ENCODE data around the gene COQ10A. TPM values are rescaled to one million over a fixed set of nuclear protein-coding genes. Genes with fewer than 3 reads are reported as not detected.

Gene COQ10A
- total RNA-seq, 1 donor from 2014 or later: 14.4 TPM

DNA sequence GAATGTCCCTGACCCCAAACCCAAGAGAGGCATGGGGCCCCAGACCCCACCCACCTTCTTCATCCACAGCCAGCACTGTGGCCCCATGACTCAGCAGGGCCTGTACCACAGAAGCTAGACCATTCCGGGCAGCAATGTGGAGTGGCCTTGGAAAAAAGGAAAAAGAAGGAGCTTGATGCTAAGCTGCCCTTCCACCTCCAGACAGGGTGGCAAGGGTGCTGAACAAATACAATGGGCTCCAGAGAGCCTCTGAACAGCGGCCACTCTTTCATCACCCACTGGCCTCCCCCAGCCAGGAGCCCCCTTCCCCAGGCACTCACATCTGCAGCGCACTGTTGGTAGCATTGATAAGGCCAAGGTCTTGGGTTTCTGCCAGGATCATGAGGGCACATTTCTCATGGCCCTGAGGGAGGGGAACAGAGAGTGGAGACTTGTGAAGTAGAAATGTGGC, 23.0 kb upstream of the COQ10A start:
- Mint-ChIP-seq H3K4me1 (ENCODE audit: unreplicated experiment) (peaks cover 2% of the 10 kb centered on the region), H3K4me3 (ENCODE audit: unreplicated experiment) (no peak overlapping the region), H3K27ac (ENCODE audit: unreplicated experiment) (no peak overlapping the region), H3K9me3 (ENCODE audit: unreplicated experiment) (no peaks in the 10 kb centered on the region), H3K36me3 (ENCODE audit: unreplicated experiment) (peaks cover 35% of the 10 kb centered on the region), H3K27me3 (ENCODE audit: unreplicated experiment) (no peaks in the 10 kb centered on the region)
- no peak for DNase-seq (ENCODE audit: extremely low spot score, unreplicated experiment)
- TF ChIP-seq, protein P1, sequence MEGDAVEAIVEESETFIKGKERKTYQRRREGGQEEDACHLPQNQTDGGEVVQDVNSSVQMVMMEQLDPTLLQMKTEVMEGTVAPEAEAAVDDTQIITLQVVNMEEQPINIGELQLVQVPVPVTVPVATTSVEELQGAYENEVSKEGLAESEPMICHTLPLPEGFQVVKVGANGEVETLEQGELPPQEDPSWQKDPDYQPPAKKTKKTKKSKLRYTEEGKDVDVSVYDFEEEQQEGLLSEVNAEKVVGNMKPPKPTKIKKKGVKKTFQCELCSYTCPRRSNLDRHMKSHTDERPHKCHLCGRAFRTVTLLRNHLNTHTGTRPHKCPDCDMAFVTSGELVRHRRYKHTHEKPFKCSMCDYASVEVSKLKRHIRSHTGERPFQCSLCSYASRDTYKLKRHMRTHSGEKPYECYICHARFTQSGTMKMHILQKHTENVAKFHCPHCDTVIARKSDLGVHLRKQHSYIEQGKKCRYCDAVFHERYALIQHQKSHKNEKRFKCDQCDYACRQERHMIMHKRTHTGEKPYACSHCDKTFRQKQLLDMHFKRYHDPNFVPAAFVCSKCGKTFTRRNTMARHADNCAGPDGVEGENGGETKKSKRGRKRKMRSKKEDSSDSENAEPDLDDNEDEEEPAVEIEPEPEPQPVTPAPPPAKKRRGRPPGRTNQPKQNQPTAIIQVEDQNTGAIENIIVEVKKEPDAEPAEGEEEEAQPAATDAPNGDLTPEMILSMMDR (IDR thresholded peaks at IDR 0.05): no peak

DNA sequence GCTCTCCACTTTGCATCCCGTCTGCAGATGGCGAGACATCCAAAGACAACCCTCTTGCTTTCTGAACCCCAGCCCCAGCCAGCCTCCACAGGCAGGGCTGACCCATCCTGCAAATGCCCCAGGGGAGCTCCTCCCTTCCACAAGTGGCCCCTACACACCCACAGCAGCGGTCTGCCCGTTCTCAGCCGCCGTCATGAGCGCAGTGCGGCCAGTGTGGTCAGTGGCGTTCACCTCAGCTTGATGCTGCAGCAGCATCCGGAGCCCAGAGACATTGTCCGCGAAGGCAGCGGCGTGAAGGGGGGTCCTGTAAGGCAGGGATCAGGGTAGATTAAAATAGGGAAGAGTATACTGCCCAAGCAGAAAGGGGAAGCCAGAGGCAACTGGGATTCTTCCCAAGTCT, 22.2 kb upstream of the COQ10A start:
- Mint-ChIP-seq H3K27me3 (ENCODE audit: unreplicated experiment) (no peaks in the 10 kb centered on the region), H3K9me3 (ENCODE audit: unreplicated experiment) (no peaks in the 10 kb centered on the region), H3K4me3 (ENCODE audit: unreplicated experiment) (no peak overlapping the region), H3K4me1 (ENCODE audit: unreplicated experiment) (peaks cover 2% of the 10 kb centered on the region), H3K36me3 (ENCODE audit: unreplicated experiment) (peaks cover 39% of the 10 kb centered on the region), H3K27ac (ENCODE audit: unreplicated experiment) (no peak overlapping the region)
- TF ChIP-seq, protein P1 (IDR thresholded peaks at IDR 0.05): no peak
- DNase-seq (ENCODE audit: extremely low spot score, unreplicated experiment): no peak

DNA sequence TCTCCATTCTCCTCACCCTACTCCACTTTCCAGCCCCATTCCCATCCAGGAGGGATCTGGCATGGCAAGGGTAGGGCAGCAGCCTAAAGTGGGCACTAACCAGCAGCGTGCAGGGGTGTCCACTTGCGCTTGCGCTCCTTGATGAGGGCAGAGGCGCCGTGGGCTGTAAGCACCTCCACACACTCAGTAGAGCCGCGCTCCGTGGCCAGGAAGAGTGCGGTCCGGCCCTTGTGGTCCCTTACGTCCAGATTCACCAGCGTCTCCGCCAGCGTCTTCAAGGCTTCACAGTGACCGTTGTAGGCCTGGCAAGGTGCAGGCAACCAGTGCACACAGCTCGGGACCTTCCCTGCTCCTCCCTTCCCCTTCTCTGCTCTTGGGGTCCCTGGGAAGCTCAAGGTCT, 18.8 kb upstream of the COQ10A start:
- TF ChIP-seq, protein P1 (IDR thresholded peaks at IDR 0.05): no peak
- Mint-ChIP-seq H3K9me3 (ENCODE audit: unreplicated experiment) (no peaks in the 10 kb centered on the region), H3K4me3 (ENCODE audit: unreplicated experiment) (no peak overlapping the region), H3K36me3 (ENCODE audit: unreplicated experiment) (peaks cover 26% of the 10 kb centered on the region), H3K27me3 (ENCODE audit: unreplicated experiment) (no peaks in the 10 kb centered on the region), H3K4me1 (ENCODE audit: unreplicated experiment) (no peaks in the 10 kb centered on the region), H3K27ac (ENCODE audit: unreplicated experiment) (no peak overlapping the region)
- DNase-seq (ENCODE audit: extremely low spot score, unreplicated experiment): no peak

DNA sequence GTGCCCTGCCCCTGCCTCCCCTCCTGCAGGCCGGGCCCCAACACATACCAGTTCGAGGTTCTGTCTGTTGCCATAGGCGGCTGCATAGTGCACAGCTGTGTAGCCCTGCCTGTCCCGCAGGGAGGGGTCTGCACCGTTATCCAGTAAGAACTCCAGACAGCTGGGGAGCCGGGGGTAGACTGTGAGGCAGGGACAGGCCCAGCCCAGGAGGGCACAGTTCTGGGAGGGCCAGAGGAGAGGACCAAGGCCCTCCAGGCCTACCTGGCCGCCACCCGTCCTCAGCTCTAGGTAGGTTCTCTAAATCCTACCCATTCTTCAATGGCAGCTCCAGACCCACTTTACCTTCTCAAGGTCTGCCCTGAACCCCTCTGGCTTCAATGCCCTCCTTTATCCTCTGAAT, 18.0 kb upstream of the COQ10A start:
- DNase-seq (ENCODE audit: extremely low spot score, unreplicated experiment): no peak
- H3K36me3 Mint-ChIP-seq (ENCODE audit: unreplicated experiment): peaks cover 31% of the 10 kb centered on the region
- TF ChIP-seq, protein P1 (IDR thresholded peaks at IDR 0.05): no peak
- H3K27ac Mint-ChIP-seq (ENCODE audit: unreplicated experiment): no peak overlapping the region
- H3K27me3 Mint-ChIP-seq (ENCODE audit: unreplicated experiment): no peaks in the 10 kb centered on the region
- no peaks in the 10 kb centered on the region for H3K4me1 Mint-ChIP-seq (ENCODE audit: unreplicated experiment)
- H3K9me3 Mint-ChIP-seq (ENCODE audit: unreplicated experiment): no peaks in the 10 kb centered on the region
- no peak overlapping the region for H3K4me3 Mint-ChIP-seq (ENCODE audit: unreplicated experiment)

DNA sequence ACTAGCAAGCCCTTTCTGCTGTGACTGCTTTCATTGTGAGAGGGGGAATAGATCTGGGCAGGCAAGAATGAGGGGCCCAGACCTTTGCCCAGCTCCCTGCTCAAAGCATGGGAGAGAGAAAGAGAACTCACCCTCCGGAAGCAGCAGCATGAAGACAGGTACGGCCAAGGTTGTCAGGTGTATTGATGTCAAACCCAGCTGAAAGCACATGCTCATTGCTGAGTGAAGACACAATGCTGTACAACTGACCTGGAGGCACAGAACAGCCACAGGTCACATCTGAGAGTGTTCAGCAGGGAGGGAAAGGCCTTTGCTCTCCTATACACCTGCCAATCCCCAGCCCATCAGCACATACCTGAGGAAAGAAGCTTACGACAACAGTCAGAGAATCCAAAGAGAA, 14.1 kb upstream of the COQ10A start:
- Mint-ChIP-seq H3K27ac (ENCODE audit: unreplicated experiment) (no peak overlapping the region), H3K4me1 (ENCODE audit: unreplicated experiment) (peaks cover 14% of the 10 kb centered on the region), H3K27me3 (ENCODE audit: unreplicated experiment) (no peaks in the 10 kb centered on the region), H3K36me3 (ENCODE audit: unreplicated experiment) (peaks cover 32% of the 10 kb centered on the region), H3K9me3 (ENCODE audit: unreplicated experiment) (no peaks in the 10 kb centered on the region), H3K4me3 (ENCODE audit: unreplicated experiment) (no peak overlapping the region)
- TF ChIP-seq, protein P1 (IDR thresholded peaks at IDR 0.05): no peak
- DNase-seq (ENCODE audit: extremely low spot score, unreplicated experiment): no peak
